HEK293T (cell line): ENCODE results near the gene SMIM30.

ENCODE experiments used
- CTCF ChIA-PET: fragments of 350-600 bp; formaldehyde crosslinking; extraction: SDS; loops from one replicate; lab custom pipeline; 2021; ENCODE audit warnings: antibody characterized with exemption, inconsistent platforms; lab: Yijun Ruan, JAX
- POLR2A ChIA-PET: fragments of 350-600 bp; formaldehyde crosslinking; extraction: SDS; loops from one replicate; lab custom pipeline; 2020; ENCODE audit warnings: antibody characterized with exemption, inconsistent platforms; lab: Yijun Ruan, JAX
- DNase-seq: peaks from one replicate; pipeline ENCODE4 v3.0.0; 2012; ENCODE audit warnings: mixed read lengths; ENCODE audit errors: extremely low spot score
- ARNT ChIP-seq: fragments of 450-650 bp; IDR thresholded peaks from 2 replicates; pipeline ENCODE4 v1.6.1; 2017; ENCODE audit warnings: mild to moderate bottlenecking
- BHLHE40 ChIP-seq: fragments of 450-650 bp; IDR thresholded peaks from 2 replicates; pipeline ENCODE4 v1.6.1; 2016; ENCODE audit warnings: mild to moderate bottlenecking, moderate library complexity, borderline replicate concordance
- CTBP1 ChIP-seq: fragments of 450-650 bp; IDR thresholded peaks from 2 replicates; pipeline ENCODE4 v1.6.1; 2016; ENCODE audit warnings: borderline replicate concordance
- ELF4 ChIP-seq: fragments of 450-650 bp; IDR thresholded peaks from 2 replicates; pipeline ENCODE4 v1.6.1; 2017; ENCODE audit warnings: antibody characterized with exemption
- FOXA1 ChIP-seq: fragments of 450-650 bp; IDR thresholded peaks from 2 replicates; pipeline ENCODE4 v1.6.1; 2016; ENCODE audit warnings: mild to moderate bottlenecking
- FOXK2 ChIP-seq: fragments of 450-650 bp; IDR thresholded peaks from 2 replicates; pipeline ENCODE4 v1.6.1; 2016; ENCODE audit warnings: mild to moderate bottlenecking
- FOXM1 ChIP-seq: fragments of 450-650 bp; IDR thresholded peaks from 2 replicates; pipeline ENCODE4 v1.6.1; 2017; ENCODE audit warnings: mild to moderate bottlenecking, borderline replicate concordance
- HDGF ChIP-seq: fragments of 450-650 bp; IDR thresholded peaks from 2 replicates; pipeline ENCODE4 v1.6.1; 2017; ENCODE audit warnings: antibody characterized with exemption, borderline replicate concordance
- L3MBTL2 ChIP-seq: fragments of 450-650 bp; conservative IDR thresholded peaks from 2 replicates; pipeline ENCODE4 v1.6.1; 2016; ENCODE audit warnings: mild to moderate bottlenecking
- LEF1 ChIP-seq: fragments of 450-650 bp; IDR thresholded peaks from 2 replicates; pipeline ENCODE4 v1.6.1; 2017; ENCODE audit warnings: mild to moderate bottlenecking, borderline replicate concordance
- NFRKB ChIP-seq: fragments of 450-650 bp; IDR thresholded peaks from 2 replicates; pipeline ENCODE4 v1.6.1; 2016; ENCODE audit warnings: mild to moderate bottlenecking, moderate library complexity
- PKNOX1 ChIP-seq: fragments of 450-650 bp; IDR thresholded peaks from 2 replicates; pipeline ENCODE4 v1.6.1; 2016
- SP1 ChIP-seq: fragments of 450-650 bp; IDR thresholded peaks from 2 replicates; pipeline ENCODE4 v1.6.1; 2017
- SUZ12 ChIP-seq: fragments of 450-650 bp; IDR thresholded peaks from 2 replicates; pipeline ENCODE4 v1.6.1; 2016; ENCODE audit warnings: mild to moderate bottlenecking
- TARDBP ChIP-seq: fragments of 450-650 bp; IDR thresholded peaks from 2 replicates; pipeline ENCODE4 v1.6.1; 2016
- ZNF384 ChIP-seq: fragments of 450-650 bp; IDR thresholded peaks from 2 replicates; pipeline ENCODE4 v1.6.1; 2016

Gene SMIM30

DNA sequence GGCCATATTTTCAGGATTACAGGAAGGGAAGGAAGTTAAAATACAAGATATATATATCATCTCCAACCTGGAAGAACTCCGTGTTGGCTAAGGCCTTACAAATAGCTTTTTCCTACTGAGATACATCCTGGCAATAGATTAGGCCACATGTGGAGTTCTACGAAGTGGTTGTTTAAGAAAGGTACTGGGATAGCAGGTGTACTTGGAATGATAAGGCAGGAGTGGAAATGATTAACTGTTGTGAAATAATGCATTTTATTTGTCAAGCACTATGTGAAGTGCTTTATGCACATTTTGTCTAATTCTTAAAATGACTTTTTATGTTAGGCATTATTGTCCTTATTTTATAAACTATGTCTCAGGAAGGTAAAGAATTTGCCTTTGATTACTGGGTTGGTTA lies 18.9 kb upstream of the SMIM30 start:
- TF ChIP-seq PKNOX1 (no peak), HDGF (no peak), FOXK2 (no peak), NFRKB (no peak), ZNF384 (no peak), FOXM1 (no peak), BHLHE40 (no peak), L3MBTL2 (no peak), TARDBP (no peak), FOXA1 (no peak)
- DNase-seq: no peak
- CTCF ChIA-PET: no interaction called here
- POLR2A ChIA-PET: no interaction called here

- no peak for TF ChIP-seq HDGF
- TF ChIP-seq SUZ12: no peak
- no peak for TF ChIP-seq ZNF384
- TF ChIP-seq BHLHE40: no peak
- no peak for TF ChIP-seq TARDBP
- no peak for TF ChIP-seq FOXK2
- TF ChIP-seq PKNOX1: no peak
- TF ChIP-seq ARNT: no peak
- TF ChIP-seq SP1: no peak
- no peak for TF ChIP-seq FOXM1
- TF ChIP-seq NFRKB: no peak
- TF ChIP-seq ELF4: no peak
- TF ChIP-seq L3MBTL2: no peak
- no peak for TF ChIP-seq CTBP1
- ChIA-PET POLR2A (no interaction called here), CTCF (no interaction called here)
- DNase-seq: no peak
Observed at GRCh38 chr7:113134025-113134424, 15.7 kb upstream of the SMIM30 start.

DNA sequence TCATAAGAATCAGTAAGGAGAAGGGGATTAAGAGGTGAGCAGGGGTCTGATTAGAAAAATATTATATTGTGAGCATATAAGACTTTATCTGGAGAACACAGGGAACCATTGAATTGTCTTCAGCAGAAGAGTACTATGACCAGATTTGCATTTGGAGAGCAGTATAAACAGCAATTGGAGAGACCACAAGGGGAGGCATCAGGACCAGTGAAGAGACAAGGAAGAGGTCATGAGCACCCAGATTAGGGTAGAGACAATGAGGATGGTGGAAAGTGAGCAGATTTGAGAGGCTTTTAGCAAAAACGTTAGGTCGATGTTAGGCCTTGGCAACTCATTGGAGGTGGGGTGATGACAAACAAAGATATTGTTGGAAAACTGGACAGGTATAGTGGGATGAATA lies 13.0 kb upstream of the SMIM30 start:
- no peak for DNase-seq
- TF ChIP-seq ELF4 (no peak), ARNT (no peak), TARDBP (no peak), CTBP1 (no peak), L3MBTL2 (no peak), BHLHE40 (no peak), ZNF384 (no peak), LEF1 (no peak), SUZ12 (no peak), FOXK2 (no peak)
- ChIA-PET POLR2A (no interaction called here), CTCF (no interaction called here)

DNA sequence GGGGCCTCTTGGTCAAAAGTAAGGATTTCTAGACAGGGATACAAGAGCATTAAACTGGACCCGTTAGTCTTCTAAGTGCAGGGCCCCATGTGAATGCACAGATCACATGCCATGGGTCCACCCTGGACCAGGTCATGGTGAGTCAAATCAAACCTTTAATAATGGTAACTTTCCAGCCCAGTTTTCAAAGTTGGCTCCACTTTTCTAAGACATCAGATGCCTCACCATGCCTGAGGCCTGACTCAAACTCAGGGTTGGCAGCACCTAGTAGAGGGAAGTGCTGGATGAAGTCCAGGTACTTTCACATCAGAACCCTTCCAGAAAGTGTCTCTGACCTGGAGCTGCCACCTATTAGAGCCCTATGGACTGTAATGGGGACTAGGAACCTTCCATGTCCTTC lies 9.7 kb upstream of the SMIM30 start:
- POLR2A ChIA-PET: no interaction called here
- no peak for TF ChIP-seq SP1
- no peak for TF ChIP-seq FOXM1
- no peak for TF ChIP-seq TARDBP
- TF ChIP-seq SUZ12: no peak
- TF ChIP-seq FOXK2: no peak
- no peak for TF ChIP-seq LEF1
- CTCF ChIA-PET: no interaction called here
- no peak for DNase-seq

- CTCF ChIA-PET: no interaction called here
- POLR2A ChIA-PET: no interaction called here
- no peak for TF ChIP-seq HDGF
- TF ChIP-seq ELF4: no peak
- TF ChIP-seq FOXA1: no peak
- TF ChIP-seq ARNT: no peak
- TF ChIP-seq LEF1: no peak
- TF ChIP-seq PKNOX1: no peak
- TF ChIP-seq BHLHE40: no peak
- no peak for TF ChIP-seq FOXK2
- no peak for DNase-seq
Observed at GRCh38 chr7:113125728-113126127, 7.4 kb upstream of the SMIM30 start.

GRCh38 chr7:113122744-113123143 lies 4.4 kb upstream of the SMIM30 start:
- CTCF ChIA-PET: no interaction called here
- POLR2A ChIA-PET: interaction anchor here (1.1 kb wide), 1 partner anchor 36 kb away, joined by 4 read pairs; the partner anchor contains the start of gene GPR85
- TF ChIP-seq ELF4 (no peak), SUZ12 (no peak), LEF1 (no peak), L3MBTL2 (no peak), FOXM1 (no peak), ZNF384 (no peak), PKNOX1 (no peak), FOXA1 (no peak), CTBP1 (no peak)
- DNase-seq: no peak

GRCh38 chr7:113120647-113121046 lies 2.3 kb upstream of the SMIM30 start:
- CTCF ChIA-PET: no interaction called here
- no peak for DNase-seq
- POLR2A ChIA-PET: interaction anchor here (1.6 kb wide), 1 partner anchor 181 kb away, joined by 5 read pairs; a partner anchor contains a TSS
- TF ChIP-seq TARDBP: no peak
- no peak for TF ChIP-seq L3MBTL2
- TF ChIP-seq LEF1: no peak
- no peak for TF ChIP-seq PKNOX1
- no peak for TF ChIP-seq NFRKB
- no peak for TF ChIP-seq FOXA1
- no peak for TF ChIP-seq FOXM1
